GM21529 (cell line): ENCODE measurements around the gene PTPN20.

Experiments
- ATAC-seq: cut with Tn5 transposase; IDR thresholded peaks from one replicate; pipeline ENCODE4 v1.9.1; 2021; ENCODE audit not compliant: unreplicated experiment

PTPN20 gene

DNA sequence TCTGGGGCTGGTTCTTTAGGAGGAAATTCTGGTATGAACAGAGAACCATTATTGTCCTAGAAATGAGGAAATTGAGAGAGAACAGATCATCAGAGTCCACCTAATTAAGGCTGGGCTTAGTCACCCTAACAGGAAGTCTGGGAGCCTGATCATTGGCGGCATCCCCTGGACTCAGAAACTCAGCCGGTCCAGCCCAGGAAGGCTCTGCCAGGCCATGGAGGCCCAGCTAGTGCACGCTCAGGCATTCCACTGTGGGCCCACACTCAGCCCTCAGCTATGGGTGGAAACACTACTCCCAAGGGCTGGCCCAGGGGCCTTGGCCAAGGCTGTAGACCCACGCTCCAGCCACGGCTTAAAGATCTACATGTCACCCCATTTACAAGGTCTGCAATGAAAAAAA is 109.2 kb downstream of the PTPN20 start:
- ATAC-seq = no peak

DNA sequence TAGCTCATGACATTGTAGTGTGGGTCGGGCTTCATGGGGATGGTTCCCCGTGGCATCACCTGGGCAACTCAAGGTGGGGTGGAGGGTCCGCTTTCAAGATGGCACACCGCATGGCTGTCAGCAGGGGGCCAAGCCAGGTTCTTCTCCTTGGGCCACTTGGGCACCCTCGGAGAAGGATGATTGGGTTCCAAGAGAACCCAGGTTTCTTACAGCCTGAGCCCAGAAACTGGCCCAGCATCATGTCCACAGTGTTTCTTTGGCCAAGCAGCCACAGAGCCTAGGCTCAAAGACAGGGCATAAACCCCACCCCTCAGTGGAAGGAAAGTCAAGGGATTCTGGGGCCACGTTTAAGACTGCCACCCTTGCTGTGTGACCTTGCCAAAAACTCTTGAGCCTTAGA is 110.6 kb downstream of the PTPN20 start:
- no peak for ATAC-seq

DNA sequence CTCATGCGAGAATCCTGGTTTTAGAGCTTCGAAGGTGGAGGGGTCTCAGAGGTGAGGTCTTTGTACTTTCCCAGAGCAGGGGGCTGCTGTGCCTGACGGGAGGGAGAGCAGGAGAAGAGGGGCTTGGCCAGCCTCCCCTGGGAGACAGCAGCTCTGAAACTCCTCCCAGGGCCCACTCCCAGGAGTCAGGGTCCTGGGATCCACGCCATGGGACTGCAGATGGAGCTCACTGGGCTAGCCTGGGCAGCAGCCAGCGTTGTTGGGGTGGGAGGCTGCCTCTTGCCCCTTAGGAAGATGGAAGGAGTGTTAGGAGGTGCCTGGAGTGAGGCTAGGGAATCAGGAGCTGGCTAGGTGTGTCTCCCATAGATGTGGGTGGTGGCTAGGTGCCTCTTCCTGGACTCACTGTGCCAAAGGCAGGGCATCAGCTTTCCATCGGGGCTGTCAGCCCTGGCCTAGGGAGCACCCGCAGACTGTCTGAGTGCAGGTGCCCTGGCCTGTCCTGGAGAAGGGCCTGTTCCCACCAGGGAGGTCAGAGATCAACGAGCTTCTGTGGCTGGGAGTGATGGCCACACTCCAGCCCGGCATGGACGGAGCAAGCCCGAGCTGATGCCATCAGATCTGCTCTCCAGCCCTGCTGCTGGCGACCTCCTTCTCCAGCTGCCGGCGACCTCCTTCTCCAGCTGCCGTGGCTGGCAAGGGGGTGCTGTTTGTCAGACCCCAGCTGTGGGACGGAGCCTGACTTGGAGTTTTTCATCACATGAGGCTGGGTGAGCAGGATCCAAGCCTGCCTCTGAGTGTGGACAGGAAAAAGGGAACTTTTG is 111.3 kb downstream of the PTPN20 start:
- no peak for ATAC-seq

DNA sequence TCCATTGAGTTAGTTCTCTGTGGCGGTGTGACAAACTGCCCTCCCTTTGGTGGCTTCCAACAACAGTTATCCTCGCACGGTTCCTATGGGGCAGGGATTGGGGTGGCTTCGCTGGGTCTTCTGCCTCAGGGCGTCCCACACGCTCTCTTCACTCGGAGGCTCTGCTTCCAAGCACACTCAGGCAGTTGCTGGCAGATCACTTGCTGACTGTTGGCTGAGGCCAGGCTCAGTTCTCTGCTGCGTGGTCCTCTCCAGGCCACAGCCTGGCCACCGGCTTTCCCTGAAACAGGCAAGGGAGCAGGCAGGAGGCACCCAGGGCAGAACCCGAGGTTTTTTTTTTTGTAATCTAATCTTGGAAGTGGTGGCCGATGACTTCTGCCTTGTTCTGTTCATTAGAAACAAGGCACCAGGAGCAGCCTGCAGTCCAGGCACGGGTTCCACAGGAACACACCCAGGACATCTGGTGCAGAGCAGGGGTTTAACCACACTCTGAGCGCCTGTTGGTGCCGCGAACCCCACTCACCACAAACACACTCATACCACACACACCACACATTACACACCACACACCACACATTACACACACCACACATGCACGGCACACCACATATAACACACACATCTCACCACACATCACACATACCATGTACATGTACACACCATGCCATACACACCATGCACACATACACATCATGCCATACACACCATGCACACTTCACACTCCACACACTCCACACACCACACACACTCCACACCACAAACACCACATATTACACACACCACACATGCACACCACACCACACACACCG is 112.2 kb downstream of the PTPN20 start:
- no peak for ATAC-seq

DNA sequence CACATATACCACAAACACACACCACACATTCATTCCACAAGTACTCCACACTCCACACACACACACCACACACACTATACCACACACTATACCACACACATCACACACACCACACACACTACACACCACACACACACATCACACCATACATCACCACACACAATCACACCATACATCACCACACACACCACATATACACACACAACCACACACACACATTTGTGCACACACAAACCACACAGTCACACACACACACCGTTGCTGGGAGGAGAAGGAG is 112.8 kb downstream of the PTPN20 start:
- no peak for ATAC-seq

DNA sequence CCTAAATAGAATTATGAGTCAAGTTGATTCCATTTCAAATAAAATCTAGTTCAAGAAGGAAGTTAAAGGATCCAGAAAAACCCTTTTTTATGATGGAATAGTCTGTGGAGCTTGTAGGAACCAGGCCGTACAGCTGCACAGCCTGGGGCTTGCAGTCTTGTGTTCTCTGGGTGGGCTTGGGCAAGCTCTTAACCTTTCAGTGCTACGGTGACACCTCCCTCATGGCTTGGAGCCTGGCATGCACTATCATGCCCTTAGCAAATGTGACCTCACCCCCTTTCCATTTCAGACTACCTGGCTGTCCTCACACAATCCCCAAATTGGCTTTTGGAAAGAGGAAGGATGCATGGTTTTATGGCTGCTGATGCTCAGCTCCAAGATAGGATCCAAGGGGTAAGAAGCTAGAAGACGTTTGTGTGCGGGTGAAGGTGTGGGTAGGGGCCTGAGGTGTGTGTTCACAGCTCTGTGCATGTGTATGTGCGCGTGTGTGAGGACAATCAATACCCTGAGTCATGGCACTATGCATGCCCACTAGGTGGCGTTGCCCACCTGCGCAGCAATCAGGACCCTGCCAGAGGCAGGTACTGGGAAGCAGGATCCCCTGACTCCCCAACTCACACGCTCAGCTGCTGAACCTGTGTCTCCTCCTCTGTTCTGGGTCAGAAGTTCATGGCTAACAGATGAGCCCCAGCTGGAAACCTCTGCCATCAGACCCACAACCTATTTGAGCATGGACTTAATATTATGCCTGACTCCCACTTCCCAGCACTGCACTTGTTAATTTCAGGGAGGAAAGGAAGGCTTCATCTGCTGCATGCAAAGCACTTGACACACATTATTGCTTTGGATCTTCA is 113.4 kb downstream of the PTPN20 start:
- peak; percentile 79 for ATAC-seq

DNA sequence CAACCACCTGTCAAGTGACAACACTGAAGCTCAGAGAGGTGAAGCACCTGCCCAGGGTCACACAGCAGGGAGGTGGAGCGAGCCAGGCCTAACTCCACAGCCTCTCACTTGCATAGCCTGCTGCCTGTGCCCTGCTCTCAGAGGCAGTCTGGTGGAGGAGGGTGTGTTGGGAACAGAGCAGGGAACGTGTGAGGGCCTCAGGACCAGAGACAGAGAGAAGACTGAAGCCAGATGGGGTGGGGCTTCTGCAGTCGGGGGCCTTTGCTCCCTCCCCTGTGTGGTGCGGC is 114.0 kb downstream of the PTPN20 start:
- no peak for ATAC-seq

DNA sequence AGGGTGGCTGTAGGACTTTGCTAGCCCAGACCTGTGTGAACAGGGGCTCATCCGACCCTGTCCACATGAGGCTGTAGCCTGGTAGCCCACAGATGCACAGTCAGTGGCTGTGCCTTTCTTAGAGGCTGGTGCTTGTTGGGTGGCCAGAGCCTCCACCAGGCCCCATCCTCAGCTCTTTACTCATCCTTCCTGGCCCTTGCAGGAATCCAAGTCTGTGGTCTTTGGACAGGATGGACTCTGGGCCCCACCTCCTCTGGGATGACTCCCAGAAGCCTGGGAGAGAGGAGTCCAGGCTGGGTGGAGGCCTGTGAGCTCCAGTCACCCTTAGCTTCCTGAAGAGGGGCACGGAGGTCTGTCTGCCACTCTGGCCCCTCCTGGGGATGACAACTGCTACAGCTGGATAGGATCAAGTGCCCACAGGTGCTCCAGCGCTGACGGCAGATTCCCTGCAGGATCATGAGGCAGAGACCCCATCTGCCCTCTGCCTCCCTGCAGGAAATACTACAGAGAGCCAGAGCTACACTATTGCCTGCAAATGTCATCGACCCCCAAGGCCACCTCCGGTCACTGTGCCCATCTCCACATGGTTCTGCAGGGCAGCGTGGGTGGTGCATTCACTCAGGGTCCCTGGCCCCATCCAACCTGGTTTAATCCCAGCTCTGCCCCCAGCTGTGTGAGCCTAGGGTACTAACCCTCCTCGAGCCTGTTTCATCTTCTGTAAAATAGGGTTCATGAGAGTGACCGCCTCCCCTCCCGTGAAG is 114.5 kb downstream of the PTPN20 start:
- no peak for ATAC-seq

DNA sequence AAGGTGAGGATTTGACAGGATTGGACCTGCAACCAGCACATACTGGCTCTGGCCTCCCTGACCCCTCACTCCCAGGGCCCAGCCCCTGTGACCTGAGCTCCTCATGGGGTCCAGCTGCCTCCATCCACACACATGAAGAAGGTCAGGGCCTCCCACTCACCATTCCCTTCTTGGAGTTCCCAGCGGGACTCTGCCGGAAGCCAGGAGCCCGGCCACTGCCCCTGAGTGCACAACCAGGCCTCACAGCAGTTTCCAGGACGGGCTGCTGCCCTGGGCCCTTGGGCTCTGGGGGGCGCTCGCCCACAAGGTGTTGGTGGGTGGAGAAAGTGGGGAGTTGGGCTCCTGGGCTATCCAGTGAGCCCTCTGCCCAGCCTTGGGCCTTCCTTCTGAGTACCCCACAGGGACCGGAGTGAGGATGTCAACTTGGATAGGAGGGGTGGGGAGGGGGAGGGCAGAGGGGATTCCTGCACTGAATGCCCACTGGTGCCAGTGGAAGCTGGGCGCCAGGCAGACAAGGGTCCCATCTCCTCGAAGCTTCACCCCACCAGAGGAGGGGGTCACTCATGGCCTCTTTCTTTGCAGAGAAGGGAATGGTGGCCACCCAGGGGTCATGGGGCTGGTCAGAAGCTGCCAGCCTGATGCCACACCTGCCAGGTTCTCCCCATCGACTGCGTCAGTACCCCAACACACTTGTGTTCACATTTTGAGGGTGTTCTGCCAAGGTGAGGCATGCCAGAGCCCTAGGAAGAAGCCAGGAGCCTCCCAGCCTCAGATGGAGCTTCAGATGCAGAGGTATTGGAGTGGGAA is 115.3 kb downstream of the PTPN20 start:
- no peak for ATAC-seq

DNA sequence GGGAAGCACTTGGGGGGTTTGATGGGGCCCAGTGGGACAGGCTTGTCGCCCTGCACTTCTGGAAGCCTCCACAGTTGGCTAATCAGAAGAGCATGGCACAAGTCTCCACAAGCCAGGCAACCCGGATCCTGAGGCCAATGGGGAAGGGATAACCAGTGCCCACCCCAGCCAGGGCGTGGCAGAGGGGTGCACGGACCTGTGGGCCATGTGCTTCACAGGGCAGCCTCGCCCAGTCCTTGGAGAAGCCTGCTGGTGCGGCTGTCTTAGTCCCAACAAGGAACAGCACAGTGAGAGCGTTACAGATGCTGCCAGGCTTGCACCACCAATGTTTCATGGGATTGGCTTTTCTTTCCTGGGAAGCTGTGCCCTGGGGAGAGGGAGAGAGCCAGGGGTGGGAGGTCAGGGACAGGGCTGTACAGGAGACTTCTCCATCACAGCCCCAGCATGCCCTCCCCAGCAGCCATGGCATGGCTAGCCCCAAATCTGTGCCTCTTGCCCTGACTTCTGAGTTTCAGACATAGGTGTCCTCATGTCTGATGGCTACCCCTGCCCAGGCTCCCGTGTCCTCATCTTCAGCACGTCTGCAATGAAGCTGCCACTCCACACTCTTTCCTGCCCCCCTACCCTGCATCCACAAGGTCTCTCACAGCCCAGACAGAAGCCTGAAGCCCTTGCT is 116.0 kb downstream of the PTPN20 start:
- ATAC-seq = no peak

DNA sequence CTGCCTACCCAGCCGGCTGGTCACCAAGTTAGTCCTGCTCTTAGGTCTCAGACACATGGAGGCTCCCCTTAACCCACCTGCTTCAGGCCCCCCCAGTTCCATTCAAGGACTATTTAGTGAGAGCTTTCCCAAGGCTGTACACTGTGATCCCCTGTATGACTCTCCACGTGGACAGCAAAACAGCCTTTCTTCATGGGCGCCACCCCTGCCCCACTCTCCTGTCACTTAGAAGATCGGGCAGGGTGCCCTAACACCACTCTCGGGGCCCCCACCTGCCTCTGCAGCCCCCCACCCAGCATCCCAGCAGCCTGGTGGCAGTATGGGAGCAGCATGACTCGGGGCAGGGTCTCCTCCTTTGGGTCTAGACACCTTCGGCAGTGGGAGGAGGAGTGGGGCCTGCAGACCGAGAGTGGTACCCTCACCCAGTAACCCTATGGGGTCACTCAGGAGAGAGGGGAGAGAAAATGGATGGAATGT is 116.6 kb downstream of the PTPN20 start:
- no peak for ATAC-seq

DNA sequence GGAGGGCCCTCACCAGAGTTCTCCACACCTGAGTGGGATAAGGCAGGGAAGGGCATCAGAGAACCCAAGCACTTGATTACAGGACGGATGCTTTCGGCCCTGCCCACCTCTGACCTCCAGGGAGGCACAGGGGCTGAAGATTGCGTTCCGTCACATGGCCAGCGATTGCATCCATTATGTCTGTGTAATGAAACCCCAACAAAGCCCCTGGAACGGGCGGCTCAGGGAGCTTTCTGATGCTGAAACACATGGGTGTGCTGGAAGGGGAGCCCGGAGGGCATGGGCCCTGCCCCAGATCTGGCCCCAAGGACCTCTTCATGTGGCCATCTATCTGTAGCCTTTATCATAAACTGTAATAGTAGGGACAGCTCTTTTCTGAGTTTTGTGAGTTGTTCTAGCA is 117.2 kb downstream of the PTPN20 start:
- ATAC-seq = no peak

DNA sequence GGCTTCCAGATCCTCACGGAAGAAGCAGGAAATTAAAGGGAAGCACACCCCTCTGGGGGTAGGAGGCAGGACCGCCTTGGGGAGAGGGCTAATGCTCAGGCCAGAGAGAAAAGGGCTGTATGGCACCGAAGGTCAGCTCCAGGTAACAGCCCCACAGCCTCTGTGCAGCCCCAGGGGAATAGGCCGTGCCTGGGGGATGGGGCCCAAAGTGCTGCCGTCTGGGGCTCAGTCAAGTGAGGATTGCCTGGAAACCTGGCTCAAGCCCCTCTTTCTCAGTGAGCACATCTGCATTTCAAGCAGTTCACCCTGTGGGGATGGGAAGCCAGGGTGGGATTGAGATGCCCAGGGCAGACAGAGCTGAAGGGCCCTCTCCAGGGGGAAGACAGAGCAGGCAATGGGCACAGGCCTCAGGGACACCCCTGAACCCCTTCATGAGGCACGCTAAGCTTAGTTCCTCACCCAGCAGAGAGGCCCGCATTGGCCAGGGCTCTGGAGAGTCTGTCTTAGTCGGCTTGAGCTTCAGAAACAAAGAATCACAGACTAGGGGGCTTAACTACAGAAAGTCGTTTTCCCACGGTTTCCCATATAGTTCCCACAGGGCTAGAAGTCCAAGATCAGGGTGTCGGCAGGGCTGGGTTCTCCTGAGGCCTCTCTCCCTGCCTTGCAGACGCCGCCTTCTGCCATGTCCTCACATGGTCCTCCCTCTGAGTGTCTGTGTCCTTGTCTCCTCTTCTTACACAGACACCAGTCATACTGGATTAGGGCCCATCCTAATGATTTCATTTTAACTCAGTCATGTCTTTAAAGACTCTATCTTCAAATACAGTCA is 118.2 kb downstream of the PTPN20 start:
- no peak for ATAC-seq

DNA sequence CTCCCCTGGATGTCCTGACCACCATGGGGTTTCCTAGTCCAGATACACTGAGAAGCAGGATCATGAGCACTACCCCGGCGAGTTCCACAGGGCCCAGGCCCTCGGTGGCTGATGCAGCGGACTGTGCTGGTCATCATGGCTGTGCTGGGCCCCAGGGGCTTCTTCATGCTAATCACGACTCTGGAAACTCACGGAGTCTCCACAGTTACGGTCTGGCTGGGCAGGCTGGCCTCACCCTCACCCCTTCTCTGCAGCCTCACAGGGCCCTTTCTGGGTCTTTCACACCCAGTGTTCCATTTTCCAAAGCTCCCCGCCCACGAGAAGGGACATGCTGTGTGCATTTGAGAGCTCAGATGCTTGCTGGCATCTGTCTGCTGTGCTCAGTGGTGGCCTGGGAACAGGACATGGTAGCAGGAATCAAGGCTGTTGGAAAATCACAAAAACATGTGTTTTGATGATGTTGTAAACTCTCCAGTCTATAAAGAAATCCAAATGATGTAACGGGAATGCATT is 119.0 kb downstream of the PTPN20 start:
- no peak for ATAC-seq

DNA sequence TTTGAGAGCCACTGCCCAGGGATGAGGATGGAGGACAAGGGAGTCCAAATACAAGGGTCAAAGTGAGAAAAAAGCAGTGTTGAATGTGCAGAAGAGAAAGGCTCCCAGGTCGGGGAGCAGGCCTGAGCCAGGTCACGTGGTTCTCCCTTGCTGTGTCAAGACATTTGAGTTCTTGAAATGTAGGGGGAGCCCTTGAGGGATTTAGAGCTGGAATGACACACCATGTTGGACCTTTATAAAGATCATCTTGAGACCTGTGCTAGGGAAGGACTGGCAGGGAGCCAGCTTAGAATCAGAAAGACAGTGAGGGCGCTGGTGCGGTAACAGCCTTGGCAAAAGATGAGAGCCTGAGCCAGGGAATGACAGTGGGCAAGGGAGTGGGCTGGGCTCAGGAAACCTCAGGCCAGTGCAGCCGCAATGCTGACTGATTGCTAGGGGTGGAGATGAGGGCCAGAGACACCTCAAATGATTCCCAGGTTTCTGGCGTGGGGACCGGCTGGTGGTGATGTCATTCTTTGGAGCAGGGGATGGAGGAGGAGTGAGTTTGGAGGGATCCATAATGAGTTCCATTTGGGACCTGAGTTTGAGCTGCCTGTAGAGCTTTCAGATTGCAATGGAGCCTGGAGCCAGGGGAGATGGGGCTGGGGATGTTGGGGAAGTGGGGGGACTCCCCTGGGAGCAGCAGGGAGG is 120.1 kb downstream of the PTPN20 start:
- ATAC-seq = no peak

DNA sequence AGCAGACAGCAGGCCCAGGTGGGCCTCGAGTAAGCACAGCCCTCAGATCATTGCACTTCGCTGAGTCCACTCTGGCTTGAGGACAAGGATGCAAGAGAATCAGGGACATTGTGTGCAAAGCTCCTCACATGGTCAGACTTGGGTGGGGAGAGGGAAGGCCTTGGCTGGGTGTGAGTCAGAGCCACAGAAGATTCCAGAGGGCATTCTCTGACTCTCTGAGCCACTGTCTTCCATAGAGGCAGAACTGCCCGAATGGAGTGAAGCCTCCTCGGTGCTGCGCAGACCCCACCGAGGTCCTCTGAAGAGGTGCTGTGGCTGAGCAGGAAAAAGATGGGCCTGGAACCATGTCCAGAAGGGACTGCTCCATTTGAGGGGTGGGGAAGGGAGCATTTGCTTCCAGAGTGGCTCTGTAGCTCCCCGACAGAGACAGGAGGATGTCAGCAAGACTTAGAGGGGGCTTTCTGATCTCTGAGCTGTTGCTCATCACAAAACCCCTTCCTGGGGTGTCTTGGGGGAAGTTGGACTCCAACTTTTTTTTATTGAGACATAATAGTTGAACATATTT is 120.8 kb downstream of the PTPN20 start:
- ATAC-seq = no peak

DNA sequence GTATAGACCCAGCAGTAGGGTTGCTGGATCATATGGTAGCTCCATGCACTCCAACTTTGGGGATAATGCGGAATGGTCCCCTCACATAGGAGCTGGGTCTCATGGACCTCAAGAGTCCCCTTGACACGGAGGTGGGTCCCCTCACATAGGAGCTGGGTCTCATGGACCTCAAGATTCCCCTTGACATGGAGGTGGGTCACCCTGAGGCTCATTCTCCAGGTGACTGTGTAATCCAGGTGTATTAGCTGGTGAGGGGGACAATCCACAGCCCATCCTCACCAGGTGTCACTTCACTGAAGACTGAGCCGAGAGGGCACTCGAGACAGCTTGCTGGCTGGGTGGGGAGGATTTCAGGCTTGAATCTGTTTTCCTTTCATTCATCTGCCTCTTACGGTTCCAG is 121.9 kb downstream of the PTPN20 start:
- no peak for ATAC-seq
